HCT116 (cell line): ENCODE measurements around the gene NCKAP5. TPM values are rescaled to one million over a fixed set of nuclear protein-coding genes. Genes with fewer than 3 reads are reported as not detected.

Source experiments
- ATAC-seq: fragments of 200-7000 bp; cut with Tn5 transposase; 2 replicates; pipeline ENCODE4 v1.9.1; 2020; ENCODE audit warnings: mild to moderate bottlenecking, moderate library complexity
- BruUV-seq: library from RNA; stranded (reverse); fragments of 400-500 nt; replicated peaks from 2 replicates; lab custom pipeline; 2021; lab: Mats Ljungman, UMichigan
- CTCF ChIA-PET: fragments of 300-600 bp; sonication (Branson Sonifier 250); formaldehyde crosslinking; loops from one replicate; lab custom pipeline; 2021; ENCODE audit warnings: antibody characterized with exemption; lab: Charles Lee
- POLR2A ChIA-PET: fragments of 300-600, 350-600 bp; sonication (Branson Sonifier 250); formaldehyde crosslinking; loops from one replicate; lab custom pipeline; 2021; ENCODE audit warnings: antibody characterized with exemption; lab: Charles Lee
- RAD21 ChIA-PET, 2 experiments: fragments of 300-600 bp; sonication (Branson Sonifier 250); formaldehyde crosslinking; loops; one replicate each; lab custom pipeline; 2023; ENCODE audit warnings: low total read pairs in 2 of 2; ENCODE audit not compliant: uncharacterized antibody in 2 of 2, unreplicated experiment in 2 of 2, low non-redundant PET in 1 of 2; lab: Charles Lee
- DNase-seq: peaks from one replicate; pipeline ENCODE4 v3.0.0-alpha.2; 2010; ENCODE audit warnings: low read depth, low spot score
- H2AFZ ChIP-seq: fragments of 200-600 bp; shearing (Covaris generic), sonication (generic); 2 replicates; pipeline ENCODE4 v1.6.1; 2017; ENCODE audit warnings: low read depth, mixed run types, mixed read lengths, antibody characterized with exemption, low read length; ENCODE audit not compliant: poor library complexity, severe bottlenecking
- H3K27ac ChIP-seq: 2 replicates; pipeline ENCODE4 v1.5.1; 2012; ENCODE audit warnings: low read depth, low read length
- H3K27me3 ChIP-seq: fragments of 200-600 bp; sonication (generic); 2 replicates; pipeline ENCODE4 v1.6.1; 2016; ENCODE audit warnings: mixed run types, low read length, mixed read lengths; ENCODE audit not compliant: insufficient read depth
- H3K36me3 ChIP-seq, 2 experiments: fragments of 200-500 bp in 1 of 2; fragments of 200-600 bp in 1 of 2; sonication (Bioruptor generic) in 1 of 2; sonication (generic) in 1 of 2; 2 replicates each; pipeline versions ENCODE4 v1.5.1 to v1.6.1; 2014 to 2016; ENCODE audit warnings: low read length in 2 of 2, inconsistent platforms in 1 of 2, mixed read lengths in 1 of 2, mixed run types in 1 of 2; ENCODE audit not compliant: insufficient read depth in 2 of 2, control insufficient read depth in 1 of 2
- H3K4me1 ChIP-seq, 2 experiments: fragments of 200-600 bp in 1 of 2; sonication (generic) in 1 of 2; 2 replicates each; pipeline versions ENCODE4 v1.5.1 to v1.6.1; 2012 to 2017; ENCODE audit warnings: low read length in 2 of 2, inconsistent platforms in 1 of 2, mild to moderate bottlenecking in 1 of 2, mixed read lengths in 1 of 2, mixed run types in 1 of 2, moderate library complexity in 1 of 2; ENCODE audit not compliant: insufficient read depth in 2 of 2, control insufficient read depth in 1 of 2
- H3K4me2 ChIP-seq: fragments of 200-600 bp; sonication (generic); 2 replicates; pipeline ENCODE4 v1.6.1; 2017; ENCODE audit warnings: mixed run types, low read length, mixed read lengths
- H3K4me3 ChIP-seq, 2 experiments: fragments of 200-600 bp in 1 of 2; sonication (generic) in 1 of 2; replicated peaks in 1 of 2; 2 replicates each; pipeline ENCODE4 v1.5.1; 2011 to 2016; ENCODE audit warnings: low read length in 2 of 2, control low read depth in 1 of 2, low read depth in 1 of 2, mild to moderate bottlenecking in 1 of 2, mixed read lengths in 1 of 2, mixed run types in 1 of 2
- H3K79me2 ChIP-seq: fragments of 200-600 bp; sonication (generic); 2 replicates; pipeline ENCODE4 v1.6.1; 2017; ENCODE audit warnings: mild to moderate bottlenecking, mixed run types, low read length, moderate library complexity, mixed read lengths; ENCODE audit not compliant: insufficient read depth
- H3K9ac ChIP-seq: fragments of 200-600 bp; sonication (generic); 2 replicates; pipeline ENCODE4 v1.6.1; 2016; ENCODE audit warnings: low read length, mixed read lengths
- H3K9me2 ChIP-seq: fragments of 200-600 bp; sonication (generic), shearing (Covaris generic); 2 replicates; pipeline ENCODE4 v1.6.1; 2017; ENCODE audit warnings: mixed run types, mild to moderate bottlenecking, moderate library complexity; ENCODE audit not compliant: insufficient read depth
- H3K9me3 ChIP-seq, 2 experiments: fragments of 200-500 bp in 1 of 2; fragments of 200-600 bp in 1 of 2; sonication (Bioruptor generic) in 1 of 2; sonication (generic) in 1 of 2; 2 replicates each; pipeline ENCODE4 v1.6.1; 2014 to 2017; ENCODE audit warnings: low read length in 2 of 2, mixed read lengths in 2 of 2, inconsistent platforms in 1 of 2, low read depth in 1 of 2, mild to moderate bottlenecking in 1 of 2, mixed run types in 1 of 2, moderate library complexity in 1 of 2; ENCODE audit not compliant: control insufficient read depth in 1 of 2, insufficient read depth in 1 of 2
- H4K20me1 ChIP-seq: fragments of 200-600 bp; sonication (generic), shearing (Covaris generic); 2 replicates; pipeline ENCODE4 v1.6.1; 2017; ENCODE audit warnings: mixed run types, mild to moderate bottlenecking, moderate library complexity; ENCODE audit not compliant: insufficient read depth
- CBX3 ChIP-seq: IDR thresholded peaks from 2 replicates; pipeline ENCODE4 v1.6.1; 2012; ENCODE audit warnings: low read depth
- CEBPB ChIP-seq: IDR thresholded peaks from 2 replicates; pipeline ENCODE4 v1.6.1; 2012; ENCODE audit warnings: low read depth
- CTCF ChIP-seq, 3 experiments: fragments of 200-600 bp in 1 of 3; sonication (generic) in 1 of 3; IDR thresholded peaks in 2 of 3; conservative IDR thresholded peaks in 1 of 3; 2 replicates each; pipeline ENCODE4 v1.5.1; 2012 to 2017; ENCODE audit warnings: low read depth in 2 of 3, low read length in 2 of 3, antibody characterized with exemption in 1 of 3, borderline replicate concordance in 1 of 3, control low read depth in 1 of 3, mild to moderate bottlenecking in 1 of 3, mixed read lengths in 1 of 3, mixed run types in 1 of 3, moderate library complexity in 1 of 3; ENCODE audit not compliant: insufficient read depth in 1 of 3
- EGR1 ChIP-seq: IDR thresholded peaks from 2 replicates; pipeline ENCODE4 v1.6.1; 2012; ENCODE audit warnings: low read depth
- ELF1 ChIP-seq: IDR thresholded peaks from 2 replicates; pipeline ENCODE4 v1.6.1; 2012; ENCODE audit warnings: low read depth, borderline replicate concordance
- EZH2 ChIP-seq: fragments of 200-600 bp; sonication (generic); IDR thresholded peaks from 2 replicates; pipeline ENCODE4 v1.6.1; 2017; ENCODE audit warnings: antibody characterized with exemption, mixed run types
- MAX ChIP-seq: IDR thresholded peaks from 2 replicates; pipeline ENCODE4 v1.6.1; 2012
- POLR2A ChIP-seq: IDR thresholded peaks from 2 replicates; pipeline ENCODE4 v1.7.0; 2011; ENCODE audit warnings: borderline replicate concordance; ENCODE audit not compliant: insufficient read depth, insufficient read length; ENCODE audit errors: extremely low read depth
- POLR2AphosphoS5 ChIP-seq: IDR thresholded peaks from 2 replicates; pipeline ENCODE4 v1.6.1; 2011; ENCODE audit warnings: mild to moderate bottlenecking, low read depth, low read length, moderate library complexity
- REST ChIP-seq: IDR thresholded peaks from 2 replicates; pipeline ENCODE4 v1.6.1; 2012; ENCODE audit warnings: low read depth
- SIN3A ChIP-seq: IDR thresholded peaks from 2 replicates; pipeline ENCODE4 v1.6.1; 2012; ENCODE audit warnings: low read depth
- SP1 ChIP-seq: IDR thresholded peaks from 2 replicates; pipeline ENCODE4 v1.6.1; 2012; ENCODE audit warnings: low read depth
- ZFX ChIP-seq: fragments of 450-650 bp; IDR thresholded peaks from 2 replicates; pipeline ENCODE4 v1.6.1; 2017
- ZNF274 ChIP-seq: fragments of 200-500 bp; sonication (Bioruptor generic); IDR thresholded peaks from 2 replicates; pipeline ENCODE4 v1.6.1; 2014; ENCODE audit warnings: mild to moderate bottlenecking, low read depth, low read length, inconsistent platforms
- intact Hi-C: fragments of 100-400 bp; cut with micrococcal nuclease; formaldehyde crosslinking; loops from 2 replicates; pipeline ENCODE4 v1.10.0; 2022
- total RNA-seq: library from RNA; stranded (reverse); gene quantifications from one replicate; pipeline ENCODE4 v1.2.1, GENCODE V29; 2021; ENCODE audit not compliant: unreplicated experiment
- TF ChIP-seq, protein P1 (sequence below): IDR thresholded peaks from 2 replicates; pipeline ENCODE4 v1.6.1; 2011; ENCODE audit warnings: mild to moderate bottlenecking, low read length, moderate library complexity; ENCODE audit not compliant: insufficient replicate concordance; ENCODE audit errors: extremely low read depth

NCKAP5 gene
- total RNA-seq, 1 experiment from 2014 or later = 0.30 TPM

- no TSS peak for BruUV-seq
- Histone ChIP-seq H3K4me1 (peaks cover 0 to 13% of the 10 kb centered on the region in 2 experiments; a peak in 1 of 4 replicates), H3K27ac (no peak overlapping the region), H3K9me2 (no peaks in the 10 kb centered on the region), H3K4me3 (no peak overlapping the region), H3K9ac (no peak overlapping the region), H3K36me3 (no peaks in the 10 kb centered on the region), H3K27me3 (no peaks in the 10 kb centered on the region), H2AFZ (no peak overlapping the region), H4K20me1 (no peaks in the 10 kb centered on the region), H3K79me2 (no peaks in the 10 kb centered on the region), H3K9me3 (no peaks in the 10 kb centered on the region), H3K4me2 (no peak overlapping the region)
- no peak for TF ChIP-seq ZFX
- TF ChIP-seq EZH2 = no peak
- TF ChIP-seq CTCF (IDR thresholded peaks at IDR 0.05 in 2 of 3, conservative IDR thresholded peaks at IDR 0.05 in 1 of 3; ENCODE audit: borderline replicate concordance in 1 of 3, insufficient read depth in 1 of 3, low read depth in 2 of 3, low read length in 2 of 3) = no peak
- no peak for TF ChIP-seq CEBPB
- TF ChIP-seq ZNF274 = no peak
- TF ChIP-seq SP1 = no peak
- TF ChIP-seq CBX3 = no peak
- TF ChIP-seq POLR2AphosphoS5 = no peak
- TF ChIP-seq REST = no peak
- no peak for TF ChIP-seq SIN3A
- TF ChIP-seq, protein P1, sequence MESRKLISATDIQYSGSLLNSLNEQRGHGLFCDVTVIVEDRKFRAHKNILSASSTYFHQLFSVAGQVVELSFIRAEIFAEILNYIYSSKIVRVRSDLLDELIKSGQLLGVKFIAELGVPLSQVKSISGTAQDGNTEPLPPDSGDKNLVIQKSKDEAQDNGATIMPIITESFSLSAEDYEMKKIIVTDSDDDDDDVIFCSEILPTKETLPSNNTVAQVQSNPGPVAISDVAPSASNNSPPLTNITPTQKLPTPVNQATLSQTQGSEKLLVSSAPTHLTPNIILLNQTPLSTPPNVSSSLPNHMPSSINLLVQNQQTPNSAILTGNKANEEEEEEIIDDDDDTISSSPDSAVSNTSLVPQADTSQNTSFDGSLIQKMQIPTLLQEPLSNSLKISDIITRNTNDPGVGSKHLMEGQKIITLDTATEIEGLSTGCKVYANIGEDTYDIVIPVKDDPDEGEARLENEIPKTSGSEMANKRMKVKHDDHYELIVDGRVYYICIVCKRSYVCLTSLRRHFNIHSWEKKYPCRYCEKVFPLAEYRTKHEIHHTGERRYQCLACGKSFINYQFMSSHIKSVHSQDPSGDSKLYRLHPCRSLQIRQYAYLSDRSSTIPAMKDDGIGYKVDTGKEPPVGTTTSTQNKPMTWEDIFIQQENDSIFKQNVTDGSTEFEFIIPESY = no peak
- no peak for TF ChIP-seq EGR1
- TF ChIP-seq ELF1 = no peak
- no peak for TF ChIP-seq MAX
- TF ChIP-seq POLR2A = no peak
- no peak for ATAC-seq
- RAD21 ChIA-PET = no interaction called here
- POLR2A ChIA-PET = no interaction called here
- no peak for DNase-seq
- CTCF ChIA-PET = interaction anchor here (0.7 kb wide), 1 partner anchor 14 kb away, joined by 3 read pairs; no protein-coding TSS in a partner anchor
- intact Hi-C loops = no loop called here
These were observed 6.4 kb upstream of the NCKAP5 start for GRCh38 chr2:133574620-133575019.
